GM19467 (cell line): Measurements from ENCODE around the gene TUBD1.
"Not testable (repeated sequence)": the region's sequence is repeated elsewhere in the genome, so short reads cannot be mapped to it uniquely, and the experiment has no call there.

Experiments used
- ATAC-seq: cut with Tn5 transposase; IDR thresholded peaks from one replicate; pipeline ENCODE4 v1.9.1; 2021; ENCODE audit warnings: mild to moderate bottlenecking, moderate library complexity; ENCODE audit not compliant: unreplicated experiment

TUBD1 gene

DNA sequence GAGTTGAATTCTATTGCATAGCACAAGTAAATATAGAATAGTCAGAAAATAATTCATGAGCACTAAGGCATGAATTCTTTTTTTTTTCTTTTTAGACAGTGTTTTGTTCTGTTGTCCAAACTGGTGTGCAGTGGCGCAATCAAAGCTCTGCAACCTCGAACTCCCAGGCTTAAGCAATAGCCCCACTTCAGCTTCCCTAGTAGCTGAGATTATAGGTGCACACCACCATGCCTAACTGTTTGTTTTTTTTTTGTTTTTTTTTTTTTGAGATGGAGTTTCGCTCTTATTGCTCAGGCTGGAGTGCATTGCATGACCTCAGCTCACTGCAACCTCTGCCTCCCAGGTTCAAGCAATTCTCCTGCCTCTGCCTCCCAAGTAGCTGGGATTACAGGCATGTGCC lies 16.6 kb downstream of the TUBD1 start:
- ATAC-seq, result no peak

- no peak for ATAC-seq
Observed at GRCh38 chr17:59874376-59874775, 18.4 kb downstream of the TUBD1 start.

DNA sequence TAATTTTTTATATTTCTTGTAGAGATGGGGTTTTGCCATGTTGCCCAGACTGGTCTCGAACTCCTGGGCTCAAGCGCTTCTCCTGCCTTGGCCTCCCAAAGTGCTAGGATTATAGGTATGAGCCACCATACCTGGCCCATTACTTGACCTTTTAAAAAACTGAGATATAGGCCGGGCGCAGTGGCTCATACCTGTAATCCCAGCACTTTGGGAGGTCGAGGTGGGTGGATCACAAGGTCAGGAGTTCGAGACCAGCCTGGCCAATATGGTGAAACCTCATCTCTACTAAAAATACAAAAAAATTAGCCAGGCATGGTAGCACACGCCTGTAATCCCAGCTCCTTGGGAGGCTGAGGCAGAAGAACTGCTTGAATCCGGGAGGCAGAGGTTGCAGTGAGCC lies 19.3 kb downstream of the TUBD1 start:
- ATAC-seq, result not testable (repeated sequence)

DNA sequence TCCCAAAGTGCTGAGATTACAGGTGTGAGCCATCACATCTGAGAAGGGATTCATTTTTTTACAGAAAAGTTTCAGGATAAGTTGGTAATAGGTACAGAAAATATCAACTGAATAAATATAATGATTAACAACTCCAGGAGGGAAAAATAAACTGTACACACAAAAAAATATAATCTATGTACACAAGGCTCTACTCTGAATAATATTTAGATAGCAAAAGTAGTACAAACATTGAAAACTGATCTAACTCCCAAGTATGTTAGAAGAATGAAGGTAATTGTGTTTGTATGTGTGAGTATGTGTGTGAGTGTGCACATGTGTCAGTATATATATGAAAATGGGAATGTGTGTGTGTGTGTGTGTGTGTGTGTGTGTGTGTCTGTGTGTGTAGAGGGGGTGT lies 20.4 kb downstream of the TUBD1 start:
- no peak for ATAC-seq

- ATAC-seq, result no peak
Observed at GRCh38 chr17:59870482-59870881, 22.3 kb downstream of the TUBD1 start.

DNA sequence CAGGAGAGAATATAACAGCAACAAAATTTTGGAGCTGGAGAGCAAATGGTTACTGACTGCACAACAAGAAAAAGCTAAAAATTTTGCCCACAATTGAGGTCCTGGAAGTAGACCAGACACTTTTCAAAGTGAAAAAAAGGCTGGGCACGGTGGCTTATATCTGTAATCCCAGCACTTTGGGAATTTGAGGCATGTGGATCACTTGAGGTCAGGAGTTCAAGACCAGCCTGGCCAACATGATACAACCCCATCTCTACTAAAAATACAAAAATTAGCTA lies 22.9 kb downstream of the TUBD1 start:
- ATAC-seq, result no peak

DNA sequence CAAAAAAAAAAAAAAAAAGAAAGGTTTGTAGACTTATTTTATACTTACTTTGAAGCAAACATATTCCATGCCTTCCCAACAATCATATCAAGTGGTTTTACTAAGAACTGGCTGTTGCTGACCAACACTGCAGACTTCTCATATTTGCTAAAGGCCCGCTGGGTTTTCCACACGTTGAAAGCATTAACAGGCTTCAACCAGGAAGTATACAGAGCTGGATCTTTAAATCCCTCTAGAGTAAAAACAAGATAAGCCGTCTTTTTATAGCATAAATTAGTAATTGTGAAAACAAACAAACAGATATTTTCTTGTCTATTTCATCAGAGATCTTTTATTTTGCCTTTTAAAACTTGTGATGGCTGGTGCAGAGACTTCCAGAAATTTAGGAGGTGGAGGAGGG lies 29.1 kb downstream of the TUBD1 start:
- no peak for ATAC-seq

DNA sequence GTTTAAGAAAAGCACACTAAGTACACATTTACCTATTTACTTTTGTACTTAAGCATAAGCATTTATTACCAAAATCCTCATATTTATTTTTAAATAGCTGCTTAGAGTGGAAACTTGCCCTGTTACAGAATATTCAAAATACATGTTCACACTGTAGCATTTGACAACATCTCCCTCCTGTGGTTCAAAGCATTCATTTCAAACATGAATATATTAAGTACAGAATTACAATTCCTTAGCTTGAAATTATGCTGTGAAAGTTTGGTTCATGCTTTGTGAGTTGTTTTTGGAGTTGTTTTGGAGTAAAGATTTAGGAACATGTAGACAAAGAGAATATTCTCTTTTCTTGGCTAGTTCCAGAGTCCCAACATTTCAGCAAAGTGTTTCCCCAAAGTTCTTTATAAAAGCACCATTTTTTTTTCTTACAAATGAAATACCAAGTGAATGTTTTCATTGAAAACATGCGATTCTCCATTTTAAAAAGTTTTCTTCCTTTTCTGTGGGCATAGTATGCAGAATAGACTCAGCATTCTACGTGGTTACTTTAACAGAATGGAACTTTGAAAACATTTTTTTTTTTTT lies 33.2 kb downstream of the TUBD1 start:
- no peak for ATAC-seq

DNA sequence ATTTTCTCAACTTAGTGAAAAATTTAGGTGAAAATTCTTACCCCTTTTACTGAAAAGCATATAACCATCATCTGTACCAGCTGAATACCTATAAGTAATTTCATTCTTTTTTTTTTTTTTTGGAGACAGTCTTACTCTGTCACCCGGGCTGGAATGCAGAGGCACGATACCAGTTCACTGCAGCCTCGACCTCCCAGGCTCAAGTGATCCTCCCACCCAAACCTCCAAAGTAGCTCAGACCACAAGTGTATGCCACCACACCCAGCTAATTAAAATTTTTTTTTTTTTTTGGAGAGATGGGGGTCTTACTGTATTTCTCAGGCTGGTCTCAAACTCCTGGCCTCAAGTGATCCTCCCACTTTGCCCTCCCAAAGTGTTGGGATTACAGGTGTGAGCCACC lies 33.8 kb downstream of the TUBD1 start:
- no peak for ATAC-seq

GRCh38 chr17:59858167-59858816 lies 34.5 kb downstream of the TUBD1 start:
- no peak for ATAC-seq

DNA sequence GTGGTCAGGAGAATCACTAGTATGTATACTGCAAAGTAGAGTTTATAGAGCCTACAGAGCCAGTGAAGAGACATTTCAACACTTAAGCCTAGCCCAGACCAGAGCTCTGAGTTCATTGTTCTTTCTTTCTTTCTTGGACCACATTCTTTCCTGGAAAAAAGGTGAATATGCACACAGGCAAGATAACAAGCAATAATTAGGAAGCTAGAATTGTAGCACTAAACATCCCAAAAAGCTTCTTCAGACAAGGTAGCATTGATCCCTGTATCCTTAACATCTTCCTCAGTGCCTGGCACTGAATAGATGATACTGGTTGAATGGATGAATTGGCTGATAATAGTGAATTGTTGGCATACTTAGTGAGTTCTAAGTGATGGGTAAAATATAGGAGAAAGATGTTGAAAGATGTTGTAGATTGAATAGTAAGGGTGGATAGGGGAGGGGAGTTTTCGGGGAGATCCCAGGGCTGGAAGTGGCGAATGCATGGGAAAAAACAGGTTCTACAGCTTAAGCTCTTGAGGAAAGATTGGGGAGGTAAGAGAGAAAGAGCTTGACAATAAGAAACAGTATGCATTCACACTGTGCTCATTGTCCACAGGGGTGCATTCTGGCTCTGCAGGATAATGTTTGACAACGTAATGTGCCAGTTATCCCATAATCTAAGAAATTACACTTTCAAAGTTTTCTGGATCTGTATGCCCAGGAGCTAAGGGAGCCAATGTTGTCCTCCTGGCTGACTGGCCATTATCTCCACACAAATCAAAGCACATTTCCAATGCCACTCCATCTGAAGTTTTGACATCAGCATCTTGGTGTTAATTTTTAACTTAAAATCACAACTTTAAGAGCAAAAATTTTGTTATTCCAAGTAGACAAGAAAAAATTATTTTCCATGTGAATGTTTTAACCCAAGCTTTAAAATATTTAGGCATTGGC lies 35.6 kb downstream of the TUBD1 start:
- ATAC-seq, result no peak

GRCh38 chr17:59853919-59854729 lies 38.6 kb downstream of the TUBD1 start:
- ATAC-seq, result not testable (repeated sequence)

DNA sequence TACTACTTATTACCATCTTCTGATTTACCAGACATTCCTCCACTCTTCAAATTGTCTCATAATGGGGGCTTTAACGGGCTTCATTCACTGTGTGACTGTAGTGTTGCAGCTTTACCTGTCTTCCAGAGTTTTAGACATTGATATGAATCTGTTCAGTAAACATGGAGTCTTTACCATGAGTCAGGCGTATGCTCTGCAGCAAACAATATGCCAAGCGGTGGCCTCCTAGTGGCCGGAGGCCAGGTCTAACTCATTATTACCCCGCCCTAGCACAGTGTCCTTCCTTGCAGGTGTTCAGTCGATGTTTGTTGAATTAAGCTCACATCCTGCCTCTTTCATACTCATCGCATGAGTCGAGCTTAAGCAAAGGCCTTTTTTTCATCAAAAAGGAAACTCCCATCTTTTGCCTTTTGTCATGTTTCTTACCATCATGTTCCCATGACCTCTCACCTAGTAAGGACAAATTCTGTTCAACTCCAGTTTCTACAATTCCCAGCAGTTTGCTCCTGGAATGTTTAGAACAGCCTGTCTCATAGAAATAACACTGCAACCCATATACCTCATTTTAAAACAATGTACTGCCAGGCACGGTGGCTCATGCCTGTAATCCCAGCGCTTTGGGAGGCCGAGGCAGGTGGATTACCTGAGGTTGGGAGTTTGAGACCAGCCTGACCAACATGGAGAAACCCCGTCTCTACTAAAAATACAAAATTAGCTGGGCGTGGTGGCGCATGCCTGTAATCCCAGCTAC lies 39.4 kb downstream of the TUBD1 start:
- ATAC-seq, result peak; percentile 64

DNA sequence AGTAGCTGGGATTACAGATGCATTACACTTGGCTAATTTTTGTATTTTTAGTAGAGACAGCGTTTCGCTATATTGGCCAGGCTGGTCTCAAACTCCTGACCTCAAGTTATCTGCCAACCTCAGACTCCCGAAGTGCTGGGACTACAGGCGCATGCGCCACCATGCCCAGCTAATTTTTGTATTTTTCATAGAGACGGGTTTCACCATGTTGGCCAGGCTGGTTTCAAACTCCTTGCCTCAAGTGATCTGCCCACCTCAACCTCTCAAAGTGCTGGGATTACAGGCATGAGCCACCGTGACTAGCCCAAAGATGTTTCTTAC lies 39.9 kb downstream of the TUBD1 start:
- not testable (repeated sequence) for ATAC-seq

- ATAC-seq, result no peak
Observed at GRCh38 chr17:59851439-59852375, 41.0 kb downstream of the TUBD1 start.

- not testable (repeated sequence) for ATAC-seq
Observed at GRCh38 chr17:59850311-59850710, 42.4 kb downstream of the TUBD1 start.

DNA sequence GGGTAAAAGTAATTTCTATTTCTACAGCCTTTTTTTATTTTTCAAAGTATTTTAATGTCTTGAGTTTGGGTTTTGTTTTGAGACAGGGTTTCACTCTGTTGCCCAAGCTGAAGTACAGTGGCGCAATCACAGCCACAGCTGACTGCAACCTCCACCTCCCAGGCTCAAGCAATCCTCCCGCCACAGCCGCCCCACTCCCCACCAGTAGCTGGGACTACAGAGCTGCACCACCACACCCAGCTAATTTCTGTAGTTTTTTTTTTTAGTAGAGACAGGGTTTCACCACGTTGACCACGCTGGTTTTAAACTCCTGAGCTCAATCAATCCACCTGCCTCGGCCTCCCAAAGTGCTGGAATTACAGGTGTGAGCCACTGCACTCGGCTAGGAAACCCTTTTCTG lies 44.0 kb downstream of the TUBD1 start:
- ATAC-seq, result no peak

- ATAC-seq, result no peak
Observed at GRCh38 chr17:59848385-59848668, 44.4 kb downstream of the TUBD1 start.

GRCh38 chr17:59846394-59847165 lies 46.2 kb downstream of the TUBD1 start:
- peak; percentile 43 for ATAC-seq
